GM19035 (cell line): ENCODE data around the gene TUBGCP2.

Experiments used
- ATAC-seq: cut with Tn5 transposase; IDR thresholded peaks from one replicate; pipeline ENCODE4 v1.9.1; 2021; ENCODE audit not compliant: unreplicated experiment

Gene TUBGCP2

DNA sequence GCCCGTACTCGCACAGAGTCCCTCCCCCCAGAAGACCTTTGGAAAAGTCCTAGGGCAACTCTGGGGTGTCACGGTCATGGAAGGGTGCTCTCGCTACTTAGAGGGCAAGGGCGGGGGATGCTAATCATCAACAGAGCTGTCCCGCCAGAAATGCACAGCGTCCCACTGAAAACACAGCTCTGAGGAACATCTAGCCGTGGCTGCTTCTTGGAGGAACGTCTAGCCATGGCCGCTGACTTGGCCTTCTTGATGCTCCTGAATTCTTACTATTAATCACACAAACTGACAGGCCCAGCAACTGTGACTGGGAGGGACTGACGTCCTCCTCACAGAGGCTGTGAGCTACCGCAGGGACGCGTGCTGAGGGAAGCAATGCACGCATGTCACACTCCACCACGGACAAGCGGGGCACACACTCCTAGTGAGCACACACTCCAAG lies 1.7 kb downstream of the TUBGCP2 start:
- no peak for ATAC-seq

DNA sequence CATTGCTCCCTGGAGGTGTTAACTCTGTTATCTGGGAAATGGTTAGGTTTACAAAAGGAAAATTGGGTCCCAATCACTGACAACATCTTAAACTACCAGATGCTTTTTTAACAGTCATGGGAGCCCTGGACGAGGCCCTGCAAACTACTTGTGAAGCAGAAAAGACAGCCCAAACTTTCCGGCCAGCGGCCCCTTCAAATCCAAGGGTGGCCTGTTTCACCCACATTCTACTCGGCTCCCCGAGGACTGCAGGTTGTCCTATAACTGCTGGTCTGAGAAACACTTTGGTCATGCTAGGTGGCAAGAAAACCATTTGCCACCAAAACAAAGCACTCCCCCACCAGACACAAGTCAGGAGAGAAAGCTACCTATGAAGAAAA lies 2.6 kb downstream of the TUBGCP2 start:
- no peak for ATAC-seq

DNA sequence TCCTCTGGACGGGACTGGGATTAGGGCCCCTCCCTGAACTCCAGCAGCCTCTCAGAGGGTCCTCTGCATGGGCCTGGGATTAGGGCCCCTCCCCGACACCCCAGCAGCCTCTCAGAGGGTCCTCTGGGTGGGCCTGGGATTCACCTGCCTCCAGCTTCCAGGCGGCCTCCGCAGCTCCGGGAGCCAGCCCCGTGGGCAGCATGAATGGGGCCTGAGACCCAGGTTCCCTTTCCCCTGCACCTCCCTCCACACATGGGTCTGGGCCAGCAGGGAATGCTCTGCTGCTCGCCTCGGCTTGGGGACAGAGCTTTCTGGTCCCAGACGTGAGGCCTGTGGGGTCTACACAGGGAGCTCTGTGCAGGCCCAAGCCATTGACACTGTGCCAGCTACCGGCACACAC lies 5.5 kb downstream of the TUBGCP2 start:
- no peak for ATAC-seq

DNA sequence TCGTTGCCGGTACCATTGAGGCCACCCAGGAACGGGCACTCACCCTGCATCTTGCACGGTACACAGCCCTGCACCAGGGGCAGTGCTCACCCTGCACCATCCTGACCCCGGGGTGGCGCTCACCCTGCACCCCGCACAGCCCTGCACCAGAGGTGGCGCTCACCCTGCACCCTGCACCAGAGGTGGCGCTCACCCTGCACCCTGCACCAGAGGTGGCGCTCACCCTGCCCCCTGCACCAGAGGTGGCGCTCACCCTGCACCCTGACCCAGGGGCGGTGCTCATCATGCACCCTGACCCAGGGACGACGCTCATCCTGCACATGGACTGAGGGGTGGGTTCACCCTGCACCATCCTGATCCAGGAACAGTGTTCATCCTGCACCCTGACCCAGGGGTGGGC lies 6.4 kb downstream of the TUBGCP2 start:
- no peak for ATAC-seq

DNA sequence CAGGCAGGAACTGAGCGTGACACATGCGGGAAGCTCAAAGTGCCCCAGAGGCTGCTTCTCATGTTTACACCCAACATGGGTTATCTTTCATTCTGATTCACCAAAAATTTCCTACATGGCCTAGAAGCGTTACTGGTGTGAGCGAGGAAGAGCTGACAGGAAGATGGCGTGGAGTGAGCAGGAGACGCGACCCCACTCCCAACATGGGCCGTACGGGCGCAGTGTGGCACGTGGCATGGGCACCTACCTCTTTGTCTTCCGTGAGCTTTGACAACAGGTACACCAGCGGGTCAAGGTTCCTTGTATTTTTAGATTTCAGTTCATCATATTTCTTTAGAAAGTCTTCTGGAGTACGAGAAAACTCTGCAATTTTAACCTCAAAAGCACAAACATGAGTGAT lies 8.9 kb downstream of the TUBGCP2 start:
- ATAC-seq: no peak

DNA sequence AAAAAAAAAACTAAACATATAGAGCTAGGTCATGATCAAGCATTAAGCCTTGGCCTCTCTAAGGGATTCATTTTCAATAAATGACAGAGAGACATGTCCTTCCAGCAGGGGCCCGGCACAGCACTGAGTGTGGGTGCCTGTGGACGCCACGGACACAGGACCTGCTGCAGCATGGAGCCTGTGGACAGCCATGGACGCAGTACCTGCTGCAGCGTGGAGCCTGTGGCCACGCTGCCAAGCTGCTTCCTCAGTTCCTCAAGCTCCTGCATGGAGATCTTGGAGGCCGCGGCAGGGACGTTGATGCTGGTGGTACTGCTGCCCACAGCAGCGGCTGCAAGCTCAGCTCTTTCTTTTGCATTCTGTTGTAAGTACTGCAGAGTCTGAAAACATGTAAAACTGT lies 9.4 kb downstream of the TUBGCP2 start:
- ATAC-seq: no peak

DNA sequence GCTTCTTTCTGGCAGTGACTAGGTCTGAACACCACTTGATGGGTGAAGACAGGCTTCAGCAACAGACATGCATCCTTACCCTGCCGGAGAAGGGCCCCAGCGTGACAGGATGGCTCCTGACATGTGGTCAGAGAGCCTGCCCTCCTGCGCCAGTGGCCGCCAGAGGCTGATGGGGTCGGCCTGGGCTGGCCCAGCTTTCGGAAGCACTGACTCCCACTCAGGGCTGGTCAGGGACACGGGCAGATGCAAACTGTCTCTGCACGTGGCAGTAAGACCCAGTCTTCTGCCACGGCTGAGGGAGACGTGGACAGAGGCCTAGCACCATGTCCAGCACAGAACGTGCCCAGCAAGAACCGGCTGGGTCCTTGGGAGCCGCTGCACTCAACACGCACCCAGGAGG lies 10.2 kb downstream of the TUBGCP2 start:
- no peak for ATAC-seq

DNA sequence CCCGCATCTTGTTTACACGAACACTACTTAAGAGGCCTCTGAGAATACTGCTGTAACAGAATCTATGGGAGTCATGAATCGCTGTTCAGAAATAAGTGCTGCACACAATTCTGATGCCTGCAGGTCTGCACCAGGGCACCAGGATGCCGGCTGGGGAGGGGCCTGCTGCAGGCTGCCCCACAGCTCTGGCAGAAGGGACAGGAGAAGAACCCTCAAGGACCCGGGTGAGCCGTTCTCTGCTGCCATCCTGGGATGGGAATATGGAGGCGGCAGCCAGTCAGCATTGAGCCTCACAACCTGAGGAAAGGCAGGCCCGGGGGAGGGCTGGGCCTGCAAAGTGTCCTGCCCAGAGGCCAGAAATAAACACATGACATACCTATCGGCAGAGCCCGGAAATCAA lies 11.2 kb downstream of the TUBGCP2 start:
- no peak for ATAC-seq

DNA sequence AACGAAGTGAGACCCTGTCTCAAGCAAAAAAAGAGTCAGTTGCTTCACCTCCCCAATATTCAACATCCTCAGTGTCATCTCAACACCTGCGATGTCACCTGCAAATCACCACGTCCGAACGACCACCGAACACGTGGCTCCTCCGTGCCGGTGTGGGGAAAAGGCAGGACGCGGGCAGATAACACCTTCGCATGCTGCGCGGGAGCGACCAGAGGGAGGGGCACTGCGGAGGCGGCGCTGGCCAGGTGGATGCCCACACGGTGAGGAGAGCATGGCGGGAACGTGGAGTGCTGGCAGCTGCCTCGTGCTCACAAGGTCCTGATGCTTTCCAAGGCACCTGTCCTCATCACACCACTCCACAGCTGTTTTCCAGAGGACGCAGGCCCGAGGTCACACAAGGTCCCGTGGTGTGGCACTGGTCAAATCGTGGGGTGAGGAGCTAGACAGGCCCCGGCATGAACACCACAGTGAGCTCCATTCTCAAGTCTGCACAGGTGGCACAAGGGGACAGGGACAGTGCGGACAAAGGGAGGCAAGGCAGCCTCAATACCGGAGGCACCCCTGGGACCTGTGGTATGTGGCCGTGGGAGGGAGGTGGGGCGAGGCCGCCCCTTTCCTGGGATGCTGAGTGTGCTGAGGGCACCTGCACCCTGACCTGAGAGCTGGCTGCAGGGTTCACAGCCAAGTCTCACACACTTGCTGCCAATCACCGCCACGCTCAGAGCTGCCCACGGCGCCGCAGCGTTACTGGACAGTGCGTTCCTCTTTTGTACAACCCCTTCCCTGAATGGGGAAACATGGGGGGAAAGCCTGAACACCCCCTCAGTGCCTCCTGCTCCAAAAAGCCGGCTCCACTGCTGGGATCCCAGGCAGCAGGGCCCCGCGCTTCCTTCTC lies 13.0 kb downstream of the TUBGCP2 start:
- no peak for ATAC-seq

DNA sequence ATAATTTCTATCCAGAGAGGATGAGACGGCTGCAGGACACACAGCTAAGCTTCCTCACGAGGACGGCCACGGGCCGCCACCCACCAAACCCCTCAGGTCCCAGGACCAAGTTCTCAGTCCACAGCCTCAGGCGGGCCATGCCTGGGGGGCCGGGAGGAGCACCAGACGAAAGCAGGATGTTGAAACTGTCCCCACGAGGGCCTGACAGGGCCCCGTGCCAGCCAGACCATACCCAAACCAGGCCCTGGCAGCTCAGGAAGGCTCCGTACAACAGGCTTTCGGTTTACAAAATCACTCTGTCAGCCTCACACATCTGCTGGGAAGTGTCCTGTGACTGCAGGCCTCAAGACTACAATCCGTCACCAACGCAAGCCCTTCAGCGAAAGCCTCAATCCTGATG lies 14.5 kb downstream of the TUBGCP2 start:
- ATAC-seq: no peak

DNA sequence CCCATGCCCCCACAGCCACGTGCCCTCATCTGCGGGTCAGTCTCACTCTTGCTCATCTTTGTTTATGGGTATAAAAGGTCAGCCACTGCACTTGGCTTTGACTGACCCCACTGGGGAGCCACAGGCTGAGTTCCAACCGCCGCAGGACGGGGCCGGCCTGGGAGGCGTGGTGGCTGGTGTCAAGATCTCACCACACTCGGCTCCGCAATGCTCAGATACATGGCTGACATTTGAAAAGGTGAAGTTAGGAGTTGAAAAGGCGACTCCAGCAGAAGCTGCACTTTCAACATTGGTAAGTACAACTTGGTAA lies 14.9 kb downstream of the TUBGCP2 start:
- no peak for ATAC-seq

DNA sequence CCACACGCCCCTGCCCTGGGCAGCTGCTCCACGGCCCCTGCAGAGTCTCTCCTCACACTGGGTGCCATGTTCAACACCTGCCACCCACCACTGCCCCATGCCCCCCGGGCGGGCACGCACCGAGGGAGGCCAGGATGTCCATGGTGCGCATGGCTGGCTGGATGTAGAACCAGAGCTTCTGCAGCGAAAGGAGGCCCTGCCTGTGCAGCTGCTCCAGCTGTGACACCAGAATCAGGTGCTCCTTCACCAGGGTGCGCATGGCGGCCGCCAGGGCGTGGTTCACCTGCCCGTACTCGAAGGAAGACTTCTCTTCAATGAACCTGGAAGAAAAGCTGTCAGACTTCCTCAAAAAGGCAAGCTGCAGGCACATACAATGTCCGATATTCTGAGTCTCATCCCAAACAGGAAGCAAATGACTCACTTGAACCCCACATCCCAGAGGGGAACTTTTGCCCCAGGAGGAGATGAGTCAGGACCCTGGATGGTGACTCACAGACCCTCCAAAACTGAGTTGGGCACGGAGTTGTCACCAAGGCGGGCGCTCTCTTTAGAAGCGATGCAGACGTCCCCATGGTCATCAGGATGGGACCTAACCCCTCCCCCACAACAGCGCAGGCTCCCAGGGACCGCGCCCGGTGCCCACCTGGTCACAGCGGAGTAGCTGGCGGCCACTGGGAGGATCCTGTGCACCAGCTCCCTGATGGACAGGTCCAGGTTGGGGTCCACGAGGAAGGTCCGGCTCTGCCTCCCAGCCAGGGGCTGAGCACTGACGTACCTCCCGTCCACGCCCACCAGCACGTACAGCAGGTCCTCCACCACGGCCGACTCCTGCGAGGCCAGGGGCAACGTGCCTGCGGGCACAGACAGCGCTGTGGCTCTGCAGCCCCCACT lies 15.5 kb downstream of the TUBGCP2 start:
- no peak for ATAC-seq

DNA sequence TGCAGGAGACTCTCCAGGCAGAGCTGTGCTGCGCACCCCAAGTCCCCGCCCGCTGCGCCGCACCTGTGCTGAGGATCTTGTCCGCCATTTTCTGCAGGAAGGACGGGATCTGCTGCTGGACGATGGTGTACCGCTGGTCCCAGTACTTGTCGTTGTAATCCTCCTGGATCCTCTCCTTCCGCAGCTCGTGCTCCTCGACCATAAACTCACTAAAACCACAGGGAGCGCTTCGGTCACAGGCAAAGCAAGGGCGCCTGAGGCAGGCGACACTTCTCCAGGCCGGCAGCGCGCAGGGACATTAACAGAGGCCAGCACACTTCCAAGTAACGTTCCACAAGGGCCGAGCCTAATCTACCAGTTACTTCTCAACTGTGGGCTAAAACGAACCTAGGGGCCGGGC lies 18.9 kb downstream of the TUBGCP2 start:
- no peak for ATAC-seq

DNA sequence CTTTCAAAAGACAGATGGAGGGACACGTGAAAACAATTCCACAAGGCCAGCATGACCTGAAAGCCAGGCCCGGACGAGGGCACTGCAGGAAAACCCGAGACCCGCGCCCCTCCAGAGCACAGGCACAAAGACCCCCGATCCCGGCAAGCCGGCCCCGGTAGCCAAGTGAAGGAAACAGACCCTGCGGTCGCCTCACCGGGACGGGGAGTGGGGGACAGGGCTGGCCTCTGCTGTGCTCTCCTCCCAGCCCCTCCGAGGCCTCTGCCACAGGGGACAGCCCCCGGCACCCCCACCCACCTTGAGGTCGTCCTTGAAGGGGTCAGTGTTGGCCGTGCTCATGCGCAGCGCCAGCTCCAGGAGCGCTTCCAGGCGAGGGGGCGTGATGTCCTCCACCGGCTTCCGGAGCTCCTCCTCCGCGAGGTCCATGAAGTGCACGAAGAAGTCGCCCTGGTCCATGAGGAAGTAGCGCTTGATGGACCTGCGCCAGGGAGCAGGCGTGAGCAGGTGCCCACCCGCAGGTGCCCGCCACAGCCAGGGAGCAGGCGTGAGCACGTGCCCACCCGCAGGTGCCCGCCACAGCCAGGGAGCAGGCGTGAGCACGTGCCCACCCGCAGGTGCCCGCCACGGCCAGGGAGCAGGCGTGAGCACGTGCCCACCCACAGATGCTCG lies 20.7 kb downstream of the TUBGCP2 start:
- no peak for ATAC-seq

DNA sequence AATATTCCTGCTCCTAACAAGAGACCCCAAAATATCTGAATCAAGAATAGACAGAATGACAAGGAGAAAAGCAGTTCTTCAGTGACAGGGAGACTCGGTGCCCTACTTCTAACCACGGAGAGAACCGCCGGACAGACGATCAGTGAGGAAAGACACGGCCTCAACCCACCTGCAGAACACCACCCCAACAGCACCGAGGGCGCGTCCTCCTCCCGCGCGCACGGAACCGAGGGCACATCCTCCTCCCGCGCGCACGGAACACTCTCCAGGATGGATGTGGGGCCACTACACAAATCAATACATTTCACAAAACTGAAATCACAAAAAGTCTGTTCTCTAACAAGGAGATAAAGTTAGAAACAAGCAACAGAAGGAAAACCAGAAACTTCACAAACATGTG lies 22.3 kb downstream of the TUBGCP2 start:
- no peak for ATAC-seq

DNA sequence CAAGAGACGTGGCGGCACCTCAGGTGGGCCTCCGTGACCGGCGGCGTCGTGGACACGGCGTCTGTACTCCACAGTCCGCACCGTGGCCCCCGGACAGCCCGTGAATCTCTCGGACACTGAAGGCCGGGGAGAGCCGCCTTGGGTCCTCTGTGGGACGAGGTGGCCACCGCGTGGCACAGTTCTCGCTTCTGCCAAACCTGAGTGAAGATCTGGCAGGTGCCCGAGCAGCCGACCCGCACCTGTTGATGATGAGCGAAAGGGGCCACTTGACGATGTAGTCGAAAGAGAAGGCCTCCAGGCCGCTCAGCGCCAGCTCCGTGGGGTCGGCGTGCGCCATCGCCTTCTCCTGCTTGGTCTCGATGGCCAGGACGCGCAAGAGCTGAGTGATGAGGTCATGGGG lies 23.5 kb downstream of the TUBGCP2 start:
- no peak for ATAC-seq

DNA sequence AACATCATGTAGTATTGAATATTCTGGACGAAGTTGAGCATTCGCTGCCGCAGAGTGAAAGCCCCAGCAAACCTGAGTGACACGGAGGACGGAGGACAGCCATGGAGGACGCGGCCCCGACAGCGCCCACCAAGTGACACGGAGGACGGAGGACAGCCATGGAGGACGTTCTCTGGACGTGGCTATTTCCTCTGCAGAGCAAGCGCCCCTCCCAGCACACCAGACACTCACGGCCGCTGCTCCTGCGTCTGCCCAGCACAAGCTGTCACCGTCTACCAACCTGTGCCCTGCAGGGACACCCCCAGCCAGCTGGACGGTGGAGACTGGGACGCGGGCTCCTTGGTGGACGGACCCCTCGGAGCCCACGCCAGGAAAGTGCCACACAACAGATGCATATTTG lies 24.7 kb downstream of the TUBGCP2 start:
- ATAC-seq: no peak

DNA sequence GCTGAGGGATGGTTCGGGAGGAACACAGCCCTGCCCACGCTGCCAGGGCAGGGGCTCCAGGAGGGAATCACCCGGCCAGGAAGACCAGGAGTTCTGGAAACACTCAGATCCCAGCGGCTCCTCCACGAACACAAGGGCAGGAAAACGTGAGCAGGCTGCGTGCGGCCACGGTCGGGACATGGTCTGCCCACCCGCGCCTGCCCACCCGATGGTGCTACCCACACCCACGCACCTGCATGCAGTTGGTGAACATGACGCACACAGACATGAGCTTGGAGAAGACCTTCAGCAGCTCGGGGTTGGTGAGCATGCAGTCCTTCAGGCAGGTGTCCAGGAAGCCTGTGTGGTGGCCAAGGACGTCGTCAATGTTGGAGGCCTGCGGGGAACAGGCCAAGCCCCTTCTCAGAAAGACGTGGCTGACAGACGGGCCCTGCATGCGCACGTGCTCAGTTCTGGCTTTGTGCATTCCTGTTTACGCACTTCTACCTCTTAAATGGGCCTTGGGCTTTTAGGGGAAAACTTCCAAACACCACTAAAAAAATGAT lies 25.8 kb downstream of the TUBGCP2 start:
- ATAC-seq: no peak

DNA sequence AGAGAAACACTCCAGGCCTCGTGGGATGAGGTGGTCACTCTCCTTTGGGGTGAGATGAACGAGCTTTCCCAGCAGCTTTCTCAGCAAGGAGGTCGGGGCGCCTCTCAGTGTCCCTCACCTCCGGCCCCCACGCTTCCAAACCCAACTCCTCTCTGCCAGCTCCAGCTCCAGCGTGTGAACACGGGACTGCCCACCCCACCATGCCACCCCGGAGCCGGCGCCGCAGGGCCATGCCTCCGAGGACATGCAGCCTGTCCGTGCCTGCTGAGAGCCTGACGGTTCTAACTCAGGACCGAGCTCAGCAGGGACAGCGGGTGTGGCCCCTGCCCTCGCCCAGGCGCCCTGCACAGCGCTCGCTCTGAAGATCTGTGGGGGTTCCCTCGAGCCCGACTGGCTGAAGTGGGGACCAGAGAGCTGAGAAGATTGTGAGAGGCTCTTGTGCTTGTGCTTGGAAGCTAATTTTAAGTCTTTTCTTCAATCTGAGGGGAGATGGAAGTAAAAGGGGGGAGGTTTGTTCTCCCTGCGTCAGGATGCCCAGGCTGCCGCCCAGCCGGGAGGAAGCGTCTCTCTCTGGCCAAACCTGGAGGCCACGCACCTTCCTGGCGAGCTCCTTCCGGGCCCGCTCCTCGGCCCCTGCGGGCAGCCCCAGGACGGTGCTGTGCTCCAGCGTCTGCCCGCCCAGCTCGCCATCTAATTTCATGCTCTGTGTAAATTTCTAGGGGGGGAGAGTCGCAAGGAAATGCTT lies 26.9 kb downstream of the TUBGCP2 start:
- no peak for ATAC-seq

DNA sequence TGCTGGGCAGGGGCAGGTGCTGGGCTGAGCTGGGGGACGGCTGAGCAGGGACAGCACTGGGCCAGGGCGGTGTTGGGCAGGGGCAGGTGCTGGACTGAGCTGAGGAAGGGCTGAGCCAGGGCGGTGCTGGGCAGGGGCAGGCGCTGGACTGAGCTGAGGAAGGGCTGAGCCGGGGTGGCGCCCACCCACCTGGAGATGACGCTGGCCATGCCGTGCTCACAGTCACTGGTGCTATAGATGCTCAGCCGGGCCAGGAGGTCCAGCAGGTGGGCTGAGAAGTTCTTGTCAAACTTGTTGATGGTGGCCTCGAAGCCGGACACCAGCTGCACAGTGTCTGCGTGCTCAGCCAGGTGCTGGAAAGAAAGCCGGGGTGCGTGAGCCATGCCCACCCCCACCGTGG lies 27.6 kb downstream of the TUBGCP2 start:
- ATAC-seq: no peak
